HepG2 (cell line): ENCODE measurements around the gene ERLEC1. TPM values are rescaled to one million over a fixed set of nuclear protein-coding genes. Genes with fewer than 3 reads are reported as not detected.

ENCODE experiments used
- ATAC-seq: fragments of 200-7000 bp; cut with Tn5 transposase; 3 replicates; pipeline ENCODE4 v1.9.1; 2020; ENCODE audit warnings: mild to moderate bottlenecking, moderate library complexity
- BruUV-seq: library from RNA; stranded (reverse); fragments of 400-500 nt; replicated peaks from 2 replicates; lab custom pipeline; 2021; lab: Mats Ljungman, UMichigan
- CTCF ChIA-PET: fragments of 300-600 bp; formaldehyde crosslinking; extraction: SDS; loops from one replicate; lab custom pipeline; 2021; ENCODE audit warnings: low total read pairs, inconsistent platforms, low intra/inter-chr PET ratio; lab: Yijun Ruan, JAX
- POLR2A ChIA-PET: fragments of 350-600 bp; sonication (Branson Sonifier 250); formaldehyde crosslinking; loops from one replicate; lab custom pipeline; 2020; ENCODE audit warnings: antibody characterized with exemption, inconsistent platforms; lab: Yijun Ruan, JAX
- DNase-seq: peaks from one replicate; pipeline ENCODE4 v3.0.0-alpha.2; 2015; ENCODE audit warnings: low spot score
- FAIRE-seq: peaks from 3 replicates; lab custom pipeline; 2011; peaks lifted over from hg19 to GRCh38; lab: Jason Lieb, UNC
- H2AFZ ChIP-seq: one replicate; pipeline ENCODE4 v1.6.1; 2011; ENCODE audit warnings: low read length, inconsistent platforms
- H3K27ac ChIP-seq: fragments of 300-600 bp; 3 replicates; pipeline ENCODE4 v1.8.0; 2011; ENCODE audit warnings: mixed run types, mild to moderate bottlenecking, mixed read lengths, low read length, inconsistent platforms; ENCODE audit not compliant: insufficient read depth; ENCODE audit errors: extremely low read length
- H3K27me3 ChIP-seq, 2 experiments: fragments of 200-600 bp in 1 of 2; 2 replicates in 1 of 2; 3 replicates in 1 of 2; pipeline versions ENCODE4 v1.6.0 to v1.8.0; 2011; ENCODE audit warnings: low read length in 2 of 2, mild to moderate bottlenecking in 2 of 2, moderate library complexity in 2 of 2, inconsistent platforms in 1 of 2; ENCODE audit not compliant: insufficient read depth in 2 of 2, control insufficient read depth in 1 of 2
- H3K36me3 ChIP-seq, 2 experiments: fragments of 200-600 bp in 1 of 2; replicated peaks in 1 of 2; 2 replicates in 1 of 2; 3 replicates in 1 of 2; pipeline versions ENCODE4 v1.5.1 to v1.8.0; 2011; ENCODE audit warnings: low read length in 2 of 2, inconsistent platforms in 1 of 2; ENCODE audit not compliant: insufficient read depth in 2 of 2, control insufficient read depth in 1 of 2
- H3K4me1 ChIP-seq: 2 replicates; pipeline ENCODE4 v1.5.1; 2012; ENCODE audit warnings: low read length, inconsistent platforms; ENCODE audit not compliant: insufficient read depth
- H3K4me2 ChIP-seq: 2 replicates; pipeline ENCODE4 v1.6.0; 2011; ENCODE audit warnings: low read depth, low read length, inconsistent platforms
- H3K4me3 ChIP-seq, 3 experiments: fragments of 200-600 bp in 1 of 3; sonication (generic), shearing (Covaris generic) in 1 of 3; replicated peaks in 1 of 3; 2 replicates each; pipeline ENCODE4 v1.5.1; 2011 to 2016; ENCODE audit warnings: low read length in 3 of 3, inconsistent platforms in 2 of 3, low read depth in 2 of 3, mild to moderate bottlenecking in 2 of 3, control low read depth in 1 of 3, mixed read lengths in 1 of 3; ENCODE audit not compliant: insufficient read depth in 1 of 3
- H3K79me2 ChIP-seq: one replicate; pipeline ENCODE4 v1.6.1; 2011; ENCODE audit warnings: low read length, inconsistent platforms; ENCODE audit not compliant: insufficient read depth
- H3K9ac ChIP-seq: 2 replicates; pipeline ENCODE4 v1.6.0; 2011; ENCODE audit warnings: mild to moderate bottlenecking, low read depth, low read length, inconsistent platforms; ENCODE audit not compliant: insufficient read depth
- H3K9me3 ChIP-seq: 2 replicates; pipeline ENCODE4 v1.5.1; 2012; ENCODE audit warnings: mild to moderate bottlenecking, low read length
- H4K20me1 ChIP-seq: 2 replicates; pipeline ENCODE4 v1.6.0; 2011; ENCODE audit warnings: inconsistent platforms, mild to moderate bottlenecking, low read length, moderate library complexity; ENCODE audit not compliant: insufficient read depth
- CCDC6 ChIP-seq: sonication (generic); formaldehyde crosslinking; IDR thresholded peaks from 2 replicates; pipeline ENCODE4 v1.8.1; 2022; ENCODE audit warnings: mild to moderate bottlenecking, missing genetic modification reagents, moderate library complexity
- HOXA5 ChIP-seq: sonication (generic); formaldehyde crosslinking; IDR thresholded peaks from 2 replicates; pipeline ENCODE4 v1.4.0; 2020; ENCODE audit warnings: missing genetic modification reagents
- KMT2A ChIP-seq: sonication (generic); formaldehyde crosslinking; IDR thresholded peaks from 2 replicates; pipeline ENCODE4 v1.4.0; 2020; ENCODE audit warnings: missing genetic modification reagents
- MED13 ChIP-seq: sonication (generic); formaldehyde crosslinking; IDR thresholded peaks from 2 replicates; pipeline ENCODE4 v1.5.0; 2020; ENCODE audit warnings: missing genetic modification reagents
- NFYB ChIP-seq: sonication (generic); formaldehyde crosslinking; IDR thresholded peaks from 2 replicates; pipeline ENCODE4 v1.4.0; 2020; ENCODE audit warnings: missing genetic modification reagents
- RFXAP ChIP-seq: sonication (generic); formaldehyde crosslinking; IDR thresholded peaks from 2 replicates; pipeline ENCODE4 v1.4.0; 2020; ENCODE audit warnings: missing genetic modification reagents, borderline replicate concordance
- RORA ChIP-seq: sonication (generic); formaldehyde crosslinking; IDR thresholded peaks from 2 replicates; pipeline ENCODE4 v1.5.0; 2020; ENCODE audit warnings: mild to moderate bottlenecking, missing genetic modification reagents, moderate library complexity
- SMAD3 ChIP-seq: sonication (generic); formaldehyde crosslinking; IDR thresholded peaks from 2 replicates; pipeline ENCODE4 v1.4.0; 2020; ENCODE audit warnings: missing genetic modification reagents
- TAF1 ChIP-seq: sonication (generic); formaldehyde crosslinking; IDR thresholded peaks from 2 replicates; pipeline ENCODE4 v1.4.0; 2020; ENCODE audit warnings: missing genetic modification reagents
- ZNF281 ChIP-seq: sonication (generic); formaldehyde crosslinking; IDR thresholded peaks from 2 replicates; pipeline ENCODE4 v1.4.0; 2020; ENCODE audit warnings: missing genetic modification reagents, borderline replicate concordance
- ZNF333 ChIP-seq: sonication (generic); formaldehyde crosslinking; IDR thresholded peaks from 2 replicates; pipeline ENCODE4 v1.4.0; 2020; ENCODE audit warnings: mild to moderate bottlenecking, missing genetic modification reagents, borderline replicate concordance
- ZNF382 ChIP-seq: sonication (generic); formaldehyde crosslinking; IDR thresholded peaks from 2 replicates; pipeline ENCODE4 v1.5.0; 2020; ENCODE audit warnings: missing genetic modification reagents, mild to moderate bottlenecking, borderline replicate concordance
- ZSCAN25 ChIP-seq: sonication (generic); formaldehyde crosslinking; IDR thresholded peaks from 2 replicates; pipeline ENCODE4 v1.8.0; 2022; ENCODE audit warnings: mild to moderate bottlenecking, missing genetic modification reagents
- WGBS: methylation state at CpG from one replicate; pipeline ENCODE4 v1.1.6; 2017; ENCODE audit warnings: low lambda C conversion rate; 5-methylcytosine and 5-hydroxymethylcytosine counted together
- in situ Hi-C: cut with HindIII; loops from 2 replicates; pipeline ENCODE4 v1.10.0; 2017; ENCODE audit warnings: low pct_unique_long_range_greater_than_20kb; ENCODE audit not compliant: extremely low pct_ligation_motif_present
- intact Hi-C: fragments of 100-400 bp; cut with micrococcal nuclease; formaldehyde crosslinking; loops from one replicate; pipeline ENCODE4 v1.10.0; 2022; ENCODE audit not compliant: unreplicated experiment
- polyA plus RNA-seq, 8 experiments: library from polyadenylated mRNA; depleted of rRNA in 3 of 8; stranded (reverse) in 7 of 8; unstranded in 1 of 8; fragments of >200 nt; fragmentation: Illumina TruSeq in 4 of 8; extraction: Trizol in 4 of 8; gene quantifications; 2 replicates each; pipeline versions ENCODE4 v1.2.1 to v1.2.3, GENCODE V29; 2011 to 2016; ENCODE audit warnings: low read depth in 4 of 8, missing spikeins in 1 of 8, mixed read lengths in 1 of 8; ENCODE audit not compliant: insufficient read depth in 1 of 8
- total RNA-seq, 5 experiments: library from RNA; depleted of rRNA; stranded (reverse); fragments of >200 nt; fragmentation: Illumina TruSeq; extraction: Trizol; gene quantifications; 2 replicates each; pipeline ENCODE4 v1.2.3, GENCODE V29; 2016; ENCODE audit warnings: low read depth in 1 of 5

Gene ERLEC1
- total and polyA plus RNA-seq, 2 of the 13 experiments (the other 11 are each of a cell fraction or from before 2014, with no cell fraction given): 87.3 to 88.4 TPM

- H3K4me1 ChIP-seq: no peaks in the 10 kb centered on the region
- no peaks in the 10 kb centered on the region for H3K9me3 ChIP-seq
- WGBS: 98% methylated on average over 7 of the region's 7 CpGs
- H4K20me1 ChIP-seq: no peaks in the 10 kb centered on the region
- no TSS peak for BruUV-seq
- no peak overlapping the region for H3K9ac ChIP-seq
- no peaks in the 10 kb centered on the region for H3K79me2 ChIP-seq
- DNase-seq (no peak), FAIRE-seq (no peak)
- POLR2A ChIA-PET: interaction anchor here (0.7 kb wide), 1 partner anchor 83 kb away, joined by 3 read pairs; no protein-coding TSS in a partner anchor
- no peak overlapping the region for H2AFZ ChIP-seq
- in situ Hi-C loops: no loop called here
- H3K36me3 ChIP-seq: peaks cover 25 to 92% of the 10 kb centered on the region in 2 experiments
- H3K4me3 ChIP-seq: no peak overlapping the region
- intact Hi-C loops: no loop called here
- TF ChIP-seq ZNF333 (CRISPR knock-in tag) (no peak), ZSCAN25 (CRISPR knock-in tag) (no peak), KMT2A (CRISPR knock-in tag) (no peak), SMAD3 (no peak), RORA (CRISPR knock-in tag) (no peak), RFXAP (CRISPR knock-in tag) (no peak), MED13 (CRISPR knock-in tag) (no peak), CCDC6 (CRISPR knock-in tag) (no peak), HOXA5 (no peak), ZNF281 (no peak), TAF1 (CRISPR knock-in tag) (no peak), NFYB (no peak), ZNF382 (CRISPR knock-in tag) (no peak)
- TF ChIP-seq, all 625 proteins: peak for 0
- H3K27me3 ChIP-seq: no peaks in the 10 kb centered on the region
- CTCF ChIA-PET: interaction anchor here (0.7 kb wide), 1 partner anchor 9 kb away, joined by 3 read pairs; no protein-coding TSS in a partner anchor
- no peak for ATAC-seq
- H3K27ac ChIP-seq: no peak overlapping the region
- H3K4me2 ChIP-seq: no peak overlapping the region
Measured at GRCh38 chr2:53802617-53803151, 15.8 kb downstream of the ERLEC1 start.
